Mesothelial cell of epicardium (in vitro differentiated cells): ENCODE data around the gene YPEL5. TPM values are rescaled to one million over a fixed set of nuclear protein-coding genes. Genes with fewer than 3 reads are reported as not detected.

Source experiments
- DNase-seq, 2 experiments: peaks; one replicate each; pipeline ENCODE4 v3.0.0; 2021; ENCODE audit warnings: low spot score in 2 of 2; ENCODE audit not compliant: unreplicated experiment in 2 of 2
- H3K27ac Mint-ChIP-seq: 2 replicates; pipeline ENCODE4 v1.8.0; 2021; ENCODE audit warnings: mixed read lengths
- H3K27me3 Mint-ChIP-seq: 2 replicates; pipeline ENCODE4 v1.8.0; 2021; ENCODE audit warnings: low read depth, mixed read lengths
- H3K36me3 Mint-ChIP-seq: 2 replicates; pipeline ENCODE4 v1.8.0; 2021; ENCODE audit warnings: mixed read lengths
- H3K4me1 Mint-ChIP-seq: 2 replicates; pipeline ENCODE4 v1.8.0; 2021; ENCODE audit warnings: mixed read lengths
- H3K4me3 Mint-ChIP-seq: 2 replicates; pipeline ENCODE4 v1.8.0; 2021; ENCODE audit warnings: mild to moderate bottlenecking, moderate library complexity, mixed read lengths
- H3K9me3 Mint-ChIP-seq: 2 replicates; pipeline ENCODE4 v1.8.0; 2021; ENCODE audit warnings: mixed read lengths
- CTCF ChIP-seq: fragments of 200-600 bp; sonication (generic); IDR thresholded peaks from one replicate; pipeline ENCODE4 v1.5.0; 2021; ENCODE audit warnings: antibody characterized with exemption; ENCODE audit not compliant: unreplicated experiment
- total RNA-seq: library from RNA; stranded (reverse); gene quantifications from 3 replicates; pipeline ENCODE4 v1.2.1, GENCODE V29; 2021

The YPEL5 gene
- total RNA-seq, 1 donor from 2014 or later, result 79.4 TPM

GRCh38 chr2:30181176-30181575 is 34.4 kb downstream of the YPEL5 start:
- TF ChIP-seq CTCF, result no peak
- Mint-ChIP-seq H3K9me3 (no peaks in the 10 kb centered on the region), H3K4me3 (no peak overlapping the region), H3K27ac (no peak overlapping the region), H3K4me1 (no peaks in the 10 kb centered on the region), H3K36me3 (no peaks in the 10 kb centered on the region), H3K27me3 (peaks cover 9% of the 10 kb centered on the region)
- no peak for DNase-seq

- Mint-ChIP-seq H3K36me3 (no peaks in the 10 kb centered on the region), H3K4me3 (no peak overlapping the region), H3K27ac (no peak overlapping the region), H3K9me3 (no peaks in the 10 kb centered on the region), H3K4me1 (no peaks in the 10 kb centered on the region), H3K27me3 (peaks cover 4% of the 10 kb centered on the region)
- TF ChIP-seq CTCF, result no peak
- no peak for DNase-seq
Measured at GRCh38 chr2:30184035-30184434, 37.2 kb downstream of the YPEL5 start.

GRCh38 chr2:30185178-30185577 is 38.4 kb downstream of the YPEL5 start:
- Mint-ChIP-seq H3K36me3 (no peaks in the 10 kb centered on the region), H3K9me3 (peaks cover 5% of the 10 kb centered on the region), H3K27ac (no peak overlapping the region), H3K4me3 (no peak overlapping the region), H3K4me1 (no peaks in the 10 kb centered on the region), H3K27me3 (peaks cover 5% of the 10 kb centered on the region)
- DNase-seq, result no peak
- no peak for TF ChIP-seq CTCF

GRCh38 chr2:30188292-30188691 is 41.5 kb downstream of the YPEL5 start:
- Mint-ChIP-seq H3K9me3 (peaks cover 5% of the 10 kb centered on the region), H3K36me3 (no peaks in the 10 kb centered on the region), H3K4me1 (peaks cover 4% of the 10 kb centered on the region), H3K27me3 (peaks cover 5% of the 10 kb centered on the region), H3K27ac (no peak overlapping the region), H3K4me3 (no peak overlapping the region)
- no peak for DNase-seq
- TF ChIP-seq CTCF, result no peak

- Mint-ChIP-seq H3K9me3 (peaks cover 5% of the 10 kb centered on the region), H3K4me3 (no peak overlapping the region), H3K27me3 (peaks cover 4% of the 10 kb centered on the region), H3K27ac (no peak overlapping the region), H3K4me1 (peaks cover 6% of the 10 kb centered on the region), H3K36me3 (no peaks in the 10 kb centered on the region)
- no peak for TF ChIP-seq CTCF
- no peak for DNase-seq
Measured at GRCh38 chr2:30190637-30191036, 43.8 kb downstream of the YPEL5 start.

GRCh38 chr2:30191107-30191506 is 44.3 kb downstream of the YPEL5 start:
- TF ChIP-seq CTCF, result no peak
- peaks cover 6% of the 10 kb centered on the region for H3K4me1 Mint-ChIP-seq
- no peaks in the 10 kb centered on the region for H3K36me3 Mint-ChIP-seq
- no peak for DNase-seq
- H3K9me3 Mint-ChIP-seq, result peaks cover 5% of the 10 kb centered on the region
- peaks cover 3% of the 10 kb centered on the region for H3K27me3 Mint-ChIP-seq
- H3K4me3 Mint-ChIP-seq, result no peak overlapping the region
- no peak overlapping the region for H3K27ac Mint-ChIP-seq
